HAP-1 (cell line): ENCODE results near the gene DLGAP4.

Source experiments
- DNase-seq, 2 experiments: peaks; one replicate each; pipeline ENCODE4 v3.0.0-alpha.2; 2016 to 2020; ENCODE audit warnings: low spot score in 2 of 2
- H3K27me3 ChIP-seq: fragments of 250-450 bp; sonication (Bioruptor Pico); 2 replicates; pipeline ENCODE4 v1.5.1; 2020; ENCODE audit warnings: low read depth, mild to moderate bottlenecking, moderate library complexity
- H3K36me3 ChIP-seq: fragments of 250-450 bp; sonication (Bioruptor Pico); replicated peaks from 2 replicates; pipeline ENCODE4 v1.5.1; 2020; ENCODE audit warnings: mild to moderate bottlenecking
- H3K4me1 ChIP-seq: fragments of 250-450 bp; sonication (Bioruptor Pico); 2 replicates; pipeline ENCODE4 v1.5.1; 2020; ENCODE audit warnings: mild to moderate bottlenecking
- H3K4me3 ChIP-seq: fragments of 250-450 bp; sonication (Bioruptor Pico); 2 replicates; pipeline ENCODE4 v1.5.1; 2020; ENCODE audit warnings: mild to moderate bottlenecking, moderate library complexity
- H3K9me3 ChIP-seq: fragments of 250-450 bp; sonication (Bioruptor Pico); 2 replicates; pipeline ENCODE4 v1.5.1; 2020; ENCODE audit warnings: mild to moderate bottlenecking, moderate library complexity
- in situ Hi-C: fragments of 300-500 bp; cut with MboI; formaldehyde crosslinking; loops from 3 replicates; pipeline ENCODE4 v1.14.3; 2020; ENCODE audit warnings: low sequenced_read_pairs, inconsistent platforms, mixed read lengths

DLGAP4 gene

DNA sequence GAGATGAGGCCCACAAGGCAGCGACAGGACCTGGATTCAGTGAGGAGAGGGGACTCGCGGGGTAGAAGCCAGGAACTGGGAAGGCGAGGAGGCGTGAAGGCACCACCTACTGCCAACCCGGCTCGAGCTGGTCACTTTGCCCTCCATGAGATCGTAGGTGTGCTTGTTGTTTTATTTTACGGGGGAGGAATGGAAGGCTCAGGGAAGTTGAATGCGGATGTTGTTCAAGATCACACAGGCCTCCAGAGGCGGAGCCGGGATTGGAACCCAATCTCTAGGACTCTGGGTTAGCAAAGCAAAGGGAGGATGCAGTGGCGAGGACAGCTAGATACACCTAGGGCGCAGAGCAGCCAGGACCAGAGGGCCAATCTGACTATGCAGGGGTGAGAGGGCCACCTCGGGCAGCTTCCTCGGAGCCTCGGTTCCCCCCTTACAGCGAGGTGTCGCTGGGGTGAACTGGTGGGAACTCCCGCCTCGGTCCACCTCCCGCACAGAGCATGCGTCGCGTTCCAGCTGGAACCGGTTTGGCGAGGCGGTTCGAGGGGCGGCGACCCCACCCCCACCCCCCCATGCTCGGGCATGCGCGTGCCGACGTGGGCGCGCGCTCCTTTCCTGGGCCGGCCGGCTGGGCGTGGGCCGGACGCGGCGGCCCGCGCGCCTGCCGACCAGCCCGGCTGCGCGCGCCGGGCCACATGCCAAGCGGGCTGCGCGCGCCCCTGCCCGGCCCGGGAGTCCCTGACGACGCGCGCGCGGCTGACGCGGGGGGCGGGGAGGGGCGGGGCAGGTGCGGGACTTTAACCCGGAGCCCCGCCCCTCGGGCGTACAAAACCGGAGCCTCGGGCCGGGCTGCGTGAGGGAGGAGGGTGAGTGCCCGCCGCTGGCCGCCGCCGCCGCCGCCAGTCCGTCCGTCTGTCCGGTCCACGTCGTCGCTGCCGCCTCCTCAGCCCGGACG is 154.8 kb downstream of the DLGAP4 start:
- peak; percentile 78 to 94 for DNase-seq
- Histone ChIP-seq H3K4me1 (peaks cover 13% of the 10 kb centered on the region), H3K36me3 (no peaks in the 10 kb centered on the region), H3K9me3 (no peaks in the 10 kb centered on the region), H3K4me3 (peak overlapping the region; percentile 22), H3K27me3 (no peaks in the 10 kb centered on the region)
- in situ Hi-C loops: no loop called here

DNA sequence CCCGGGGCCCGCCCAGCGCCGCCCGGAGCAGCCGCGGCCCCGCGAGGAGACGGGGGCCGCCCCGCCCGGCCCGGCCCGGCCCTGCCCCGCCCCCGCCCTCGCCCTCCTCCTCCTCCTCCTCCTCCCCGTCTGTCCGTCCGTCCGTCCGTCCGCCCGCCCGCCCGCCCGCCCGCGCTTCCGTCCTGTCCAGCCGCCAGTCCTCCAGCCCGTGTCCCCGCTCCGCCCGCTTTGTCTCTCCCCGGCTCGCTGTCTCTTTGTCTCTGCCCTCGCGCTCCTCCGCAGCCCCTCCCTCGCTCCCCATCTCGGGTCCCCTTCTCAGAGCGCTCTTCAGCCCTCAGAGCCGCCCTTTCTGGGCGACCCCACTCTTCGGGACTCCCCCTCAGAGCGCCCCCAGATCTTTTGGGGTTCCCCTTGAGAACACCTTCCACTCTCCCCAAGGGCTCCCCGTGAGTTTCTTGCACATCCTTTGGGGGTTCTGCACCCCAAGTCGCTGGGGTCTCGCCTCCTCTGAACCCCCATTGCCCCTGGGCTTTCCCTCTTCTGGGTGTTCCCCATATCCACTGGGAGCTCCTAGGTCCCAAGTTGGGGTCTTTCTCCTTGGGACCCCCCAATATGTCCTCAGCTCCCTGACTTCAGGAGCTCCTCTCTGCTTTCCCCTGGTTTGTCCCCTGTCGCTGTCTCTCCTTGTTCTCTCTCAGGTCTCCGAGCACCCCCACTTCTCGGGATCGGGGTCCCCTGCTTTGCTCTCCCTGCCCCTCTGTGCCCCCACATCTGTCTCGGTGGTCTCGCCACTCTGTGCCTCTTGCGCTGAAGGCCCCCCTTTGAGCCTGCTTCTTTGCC is 155.7 kb downstream of the DLGAP4 start:
- peaks cover 16% of the 10 kb centered on the region for H3K4me1 ChIP-seq
- in situ Hi-C loops: no loop called here
- no peaks in the 10 kb centered on the region for H3K36me3 ChIP-seq
- no peaks in the 10 kb centered on the region for H3K9me3 ChIP-seq
- H3K4me3 ChIP-seq: peak overlapping the region; percentile 50
- DNase-seq: peak; percentile 36 to 78
- H3K27me3 ChIP-seq: no peaks in the 10 kb centered on the region

DNA sequence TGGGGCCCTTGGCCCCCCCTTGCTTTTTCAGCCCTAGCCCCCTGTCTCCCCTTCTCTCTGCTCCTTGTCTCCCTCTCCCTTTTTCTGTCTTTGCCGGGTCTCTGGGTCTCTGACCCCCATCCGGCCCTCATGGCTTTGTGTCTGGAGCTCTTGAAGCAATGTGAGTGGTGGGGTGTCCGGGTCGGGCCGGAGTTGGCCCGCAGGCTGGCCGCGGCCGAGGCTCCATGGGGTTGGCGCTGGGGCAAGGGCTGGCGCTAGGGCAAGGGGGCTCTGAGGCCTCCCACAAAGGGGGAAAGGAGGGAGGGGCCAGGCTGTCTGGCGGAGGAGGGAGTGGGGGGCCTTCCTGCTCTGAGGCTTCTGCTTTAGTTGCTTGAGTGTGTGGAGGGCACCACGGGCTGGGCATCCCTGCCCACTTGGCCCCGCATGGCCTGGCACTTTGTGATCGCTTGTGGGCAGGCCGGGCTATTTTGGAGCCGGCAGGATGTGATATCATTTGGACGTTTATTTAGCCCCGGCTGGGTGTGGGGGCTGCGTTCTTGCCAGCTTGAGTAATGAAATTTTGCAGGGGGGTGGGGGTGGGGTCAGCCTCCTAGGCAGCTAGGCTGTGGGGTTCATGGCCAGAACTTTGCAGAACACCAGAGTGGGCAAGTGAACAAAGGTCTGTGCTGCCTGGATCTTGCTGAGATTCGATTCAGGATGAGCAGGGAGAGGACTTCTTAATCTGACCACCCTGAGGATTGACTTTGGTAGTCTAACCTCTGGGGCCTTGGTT is 156.5 kb downstream of the DLGAP4 start:
- DNase-seq: peak in 1 of 2 experiments; percentile 23
- no peaks in the 10 kb centered on the region for H3K9me3 ChIP-seq
- in situ Hi-C loops: no loop called here
- H3K36me3 ChIP-seq: no peaks in the 10 kb centered on the region
- H3K4me1 ChIP-seq: peaks cover 23% of the 10 kb centered on the region
- no peaks in the 10 kb centered on the region for H3K27me3 ChIP-seq
- H3K4me3 ChIP-seq: peak overlapping the region; percentile 50

DNA sequence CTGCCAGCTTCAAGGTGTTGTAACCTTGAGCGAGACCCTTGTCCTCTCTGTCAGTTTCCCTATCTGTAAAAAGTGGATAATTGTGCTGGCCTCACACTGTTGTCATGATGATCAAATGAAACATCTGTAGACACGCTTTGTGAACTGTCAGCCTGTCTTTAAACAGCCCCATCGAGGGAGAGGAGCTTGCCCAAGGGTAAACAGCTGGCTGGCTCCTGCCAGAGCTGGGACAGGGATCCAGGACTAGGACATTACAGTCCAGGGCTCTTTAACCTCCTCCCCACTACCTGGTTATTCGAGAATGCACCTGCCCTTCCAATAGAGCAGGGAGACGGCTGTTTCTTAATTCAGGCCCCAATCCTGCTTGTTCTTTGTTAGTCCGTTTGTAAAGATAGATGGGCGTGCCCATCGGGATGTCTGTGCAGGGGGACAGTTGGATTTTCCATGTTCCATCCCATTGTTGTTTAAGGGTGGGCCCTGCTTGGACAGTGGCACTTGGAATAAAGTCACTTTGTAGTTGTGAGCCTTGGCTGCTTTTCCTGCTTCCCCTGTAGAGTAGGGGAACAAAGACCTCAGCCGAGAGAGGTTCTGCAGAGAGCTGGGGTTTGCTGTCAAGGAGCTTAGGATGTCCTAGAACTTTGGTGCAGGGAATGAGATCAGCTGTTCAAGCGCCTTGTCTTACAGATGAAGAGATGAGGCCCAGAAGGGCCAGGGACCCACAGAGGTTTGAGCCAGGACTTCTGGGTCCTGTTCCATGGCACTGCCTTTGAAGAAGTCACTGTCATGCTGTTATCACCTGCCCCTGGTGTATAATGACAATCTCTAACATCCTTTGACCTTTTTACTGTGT is 157.3 kb downstream of the DLGAP4 start:
- no peak for DNase-seq
- peaks cover 24% of the 10 kb centered on the region for H3K4me1 ChIP-seq

DNA sequence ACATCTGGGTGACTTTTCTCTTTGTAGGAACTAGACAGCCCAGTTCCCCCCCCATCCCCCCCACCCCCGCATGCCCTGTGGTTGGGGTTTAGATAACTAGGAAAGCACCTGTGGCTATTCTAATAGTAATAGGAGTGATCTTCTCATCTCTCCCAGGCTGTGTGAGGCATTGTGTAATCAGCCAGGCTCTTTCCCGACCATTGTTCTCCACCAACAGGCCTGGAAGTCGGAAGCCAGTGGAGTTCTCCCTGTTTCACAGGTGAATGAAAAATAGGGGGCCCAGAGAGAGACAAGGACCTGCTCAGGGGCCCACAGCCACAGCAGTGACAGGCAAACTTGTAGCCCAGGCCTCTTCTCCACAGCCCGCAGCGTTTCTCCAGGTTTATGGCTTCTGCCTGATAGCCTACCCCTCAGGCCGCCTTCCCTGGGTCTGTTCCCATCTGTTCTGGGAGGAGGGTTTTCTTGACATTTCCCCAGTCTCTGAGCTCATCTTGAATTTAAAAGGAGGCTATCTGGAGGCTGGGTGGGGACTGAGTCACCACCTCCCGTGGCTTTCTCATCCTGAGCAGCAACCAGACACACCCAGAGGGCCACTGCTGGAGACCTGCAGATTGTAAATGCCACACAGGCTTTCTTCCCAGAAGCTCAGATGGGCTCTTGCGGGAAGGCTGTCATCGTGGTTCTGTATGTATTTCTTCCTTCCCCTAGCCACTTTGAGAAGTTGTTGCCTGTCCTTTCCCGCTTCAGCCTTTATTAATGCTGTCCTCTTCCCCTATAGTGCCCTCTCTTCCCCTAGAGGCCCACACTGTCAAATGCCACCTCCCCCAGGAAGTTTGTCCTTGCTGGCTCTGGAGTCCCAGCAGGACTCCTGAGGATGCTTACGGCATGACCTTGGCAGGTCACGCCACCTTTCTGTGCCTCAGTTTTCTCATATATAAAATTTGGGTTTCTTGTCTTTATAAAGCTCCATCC is 159.3 kb downstream of the DLGAP4 start:
- in situ Hi-C loops: no loop called here
- H3K36me3 ChIP-seq: no peaks in the 10 kb centered on the region
- peaks cover 24% of the 10 kb centered on the region for H3K4me1 ChIP-seq
- H3K4me3 ChIP-seq: no peak overlapping the region
- peak in 1 of 2 experiments; percentile 34 for DNase-seq
- H3K27me3 ChIP-seq: no peaks in the 10 kb centered on the region
- H3K9me3 ChIP-seq: no peaks in the 10 kb centered on the region

More for the DNA sequence above, 157.3 kb downstream of the DLGAP4 start:
- Histone ChIP-seq H3K27me3 (no peaks in the 10 kb centered on the region), H3K36me3 (no peaks in the 10 kb centered on the region), H3K9me3 (no peaks in the 10 kb centered on the region), H3K4me3 (peak overlapping the region; percentile 50)
- in situ Hi-C loops: no loop called here

DNA sequence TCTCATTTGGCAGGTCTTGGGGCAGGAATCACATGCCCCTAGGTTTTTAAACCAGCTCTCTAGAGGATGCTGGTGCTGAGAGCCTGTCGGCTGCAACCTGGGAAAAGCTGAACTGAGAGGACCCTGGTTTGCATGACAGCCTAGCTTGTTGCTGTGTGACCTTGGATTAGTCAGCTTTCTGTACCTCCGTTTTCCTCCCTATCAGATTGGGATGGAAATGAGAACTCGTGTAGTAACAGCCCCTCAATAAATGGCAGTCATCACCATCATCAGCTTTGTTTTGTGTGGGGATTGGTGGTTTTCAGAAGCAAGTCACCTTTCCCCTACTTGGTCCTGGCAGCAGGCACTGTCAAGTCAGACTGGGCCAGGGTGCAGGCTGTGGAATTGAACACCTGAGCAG is 159.9 kb downstream of the DLGAP4 start:
- Histone ChIP-seq H3K9me3 (no peaks in the 10 kb centered on the region), H3K27me3 (no peaks in the 10 kb centered on the region), H3K4me3 (no peak overlapping the region), H3K36me3 (no peaks in the 10 kb centered on the region), H3K4me1 (peaks cover 19% of the 10 kb centered on the region)
- in situ Hi-C loops: no loop called here
- no peak for DNase-seq

DNA sequence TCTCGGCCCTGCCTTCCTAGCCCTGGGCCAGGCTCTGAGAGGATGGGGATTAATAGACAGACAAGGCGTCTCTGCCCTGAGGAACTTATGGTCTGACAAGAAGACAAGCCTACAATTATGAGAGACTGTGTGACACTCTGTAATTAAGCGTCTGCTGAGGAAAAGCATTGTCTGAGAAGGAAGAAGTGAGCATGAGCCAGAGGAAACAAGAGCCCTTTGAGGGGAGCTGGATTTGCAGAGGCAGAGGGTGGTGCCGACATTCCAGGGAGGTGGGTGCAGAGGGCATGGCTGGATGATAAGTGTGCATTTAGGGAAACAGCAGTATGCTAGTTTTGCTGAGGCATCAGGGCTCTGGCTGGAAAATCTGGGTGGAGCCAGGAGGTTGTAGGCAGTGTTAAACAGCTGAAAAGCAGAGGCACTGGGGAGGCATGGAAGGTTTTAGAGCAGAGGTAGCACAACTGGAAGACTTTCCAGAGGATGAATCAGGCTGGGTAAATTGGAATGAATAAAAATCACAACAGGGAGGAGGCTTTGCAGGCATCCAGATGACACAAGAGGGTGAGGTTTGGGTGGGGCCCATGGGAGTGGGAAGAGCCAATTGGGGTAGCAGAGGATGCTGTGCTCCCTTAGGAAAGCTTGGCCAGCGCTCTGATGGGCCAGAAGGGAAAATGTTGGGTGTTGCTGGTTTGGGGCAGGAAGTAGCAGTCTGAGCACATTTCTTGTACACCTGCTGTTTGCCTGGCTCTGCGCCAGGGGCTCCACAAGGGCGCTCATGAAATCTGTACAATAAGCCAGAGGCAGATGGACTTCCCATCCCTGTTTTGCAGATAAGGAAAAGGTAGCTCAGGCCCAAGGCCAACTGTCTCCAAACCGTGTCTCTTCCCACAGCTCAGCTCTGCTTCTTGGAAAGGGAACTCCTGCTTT is 161.2 kb downstream of the DLGAP4 start:
- in situ Hi-C loops: no loop called here
- peak; percentile 26 to 41 for DNase-seq
- H3K4me1 ChIP-seq: peaks cover 17% of the 10 kb centered on the region

DNA sequence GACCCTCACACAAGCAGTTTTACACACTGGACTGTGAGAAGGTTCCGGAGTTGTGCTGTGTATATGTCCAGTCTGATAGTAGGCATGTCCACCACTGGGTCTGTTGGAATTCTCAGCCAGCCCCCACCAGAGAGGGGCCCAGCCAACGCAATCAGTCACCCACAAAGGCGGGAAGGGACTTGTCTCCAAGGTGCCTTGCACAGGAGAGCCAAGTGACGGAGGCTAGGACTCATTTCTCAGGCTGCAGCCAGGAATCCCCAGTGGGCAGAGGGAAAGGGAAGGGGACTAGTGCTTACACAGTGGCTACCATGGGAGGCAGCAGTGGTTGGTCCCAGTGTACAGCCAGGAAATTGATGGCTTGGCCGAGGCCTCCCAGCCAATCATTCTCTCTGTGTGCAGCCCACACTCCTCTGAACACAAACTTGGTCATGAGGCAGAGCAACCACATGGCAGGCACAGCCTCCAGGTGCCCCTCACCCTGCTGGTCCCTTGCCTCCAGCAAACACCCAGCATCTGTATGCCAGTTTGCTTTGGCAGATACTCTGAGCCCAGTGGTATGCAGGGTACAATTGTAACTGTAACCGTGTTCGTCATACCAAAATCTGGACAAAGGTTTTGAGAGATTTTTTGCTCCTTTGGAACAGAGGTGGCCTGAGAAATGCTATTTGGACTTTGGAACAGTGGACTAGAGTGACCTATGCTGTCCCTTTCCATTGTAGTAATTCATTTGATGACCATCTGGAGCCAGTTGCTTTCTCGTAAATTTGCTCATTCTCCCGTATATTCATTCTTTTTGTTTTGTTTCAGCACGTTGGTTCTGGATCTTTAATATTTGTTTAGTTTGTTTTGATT is 162.2 kb downstream of the DLGAP4 start:
- H3K4me1 ChIP-seq: peaks cover 17% of the 10 kb centered on the region
- no peaks in the 10 kb centered on the region for H3K9me3 ChIP-seq
- H3K36me3 ChIP-seq: no peaks in the 10 kb centered on the region
- no peak for DNase-seq
- H3K27me3 ChIP-seq: no peaks in the 10 kb centered on the region
- no peak overlapping the region for H3K4me3 ChIP-seq
- in situ Hi-C loops: no loop called here

More for the DNA sequence above, 161.2 kb downstream of the DLGAP4 start:
- no peak overlapping the region for H3K4me3 ChIP-seq
- H3K27me3 ChIP-seq: no peaks in the 10 kb centered on the region
- no peaks in the 10 kb centered on the region for H3K36me3 ChIP-seq
- H3K9me3 ChIP-seq: no peaks in the 10 kb centered on the region

DNA sequence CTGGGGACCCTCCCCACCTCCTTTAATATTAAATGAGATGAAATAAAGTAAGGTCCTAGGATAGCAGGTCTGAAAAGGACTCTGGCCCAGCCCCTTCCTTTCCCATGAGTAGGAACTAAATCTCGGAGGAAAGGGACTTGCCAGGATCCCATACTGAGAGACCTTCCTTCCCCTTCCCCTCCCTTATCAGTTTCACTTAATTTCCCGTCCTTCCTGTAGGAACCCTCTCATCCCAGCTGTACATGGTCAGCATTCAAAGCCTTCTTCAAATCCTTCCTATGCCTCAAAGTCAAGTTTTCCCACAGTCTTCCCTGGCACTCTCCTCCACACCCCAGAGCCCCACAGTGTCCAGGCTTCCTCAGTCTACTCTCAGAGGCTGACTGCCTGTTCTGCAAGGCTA is 163.8 kb downstream of the DLGAP4 start:
- in situ Hi-C loops: no loop called here
- H3K36me3 ChIP-seq: no peaks in the 10 kb centered on the region
- H3K27me3 ChIP-seq: no peaks in the 10 kb centered on the region
- H3K4me3 ChIP-seq: no peak overlapping the region
- DNase-seq: no peak
- peaks cover 11% of the 10 kb centered on the region for H3K4me1 ChIP-seq
- H3K9me3 ChIP-seq: no peaks in the 10 kb centered on the region

DNA sequence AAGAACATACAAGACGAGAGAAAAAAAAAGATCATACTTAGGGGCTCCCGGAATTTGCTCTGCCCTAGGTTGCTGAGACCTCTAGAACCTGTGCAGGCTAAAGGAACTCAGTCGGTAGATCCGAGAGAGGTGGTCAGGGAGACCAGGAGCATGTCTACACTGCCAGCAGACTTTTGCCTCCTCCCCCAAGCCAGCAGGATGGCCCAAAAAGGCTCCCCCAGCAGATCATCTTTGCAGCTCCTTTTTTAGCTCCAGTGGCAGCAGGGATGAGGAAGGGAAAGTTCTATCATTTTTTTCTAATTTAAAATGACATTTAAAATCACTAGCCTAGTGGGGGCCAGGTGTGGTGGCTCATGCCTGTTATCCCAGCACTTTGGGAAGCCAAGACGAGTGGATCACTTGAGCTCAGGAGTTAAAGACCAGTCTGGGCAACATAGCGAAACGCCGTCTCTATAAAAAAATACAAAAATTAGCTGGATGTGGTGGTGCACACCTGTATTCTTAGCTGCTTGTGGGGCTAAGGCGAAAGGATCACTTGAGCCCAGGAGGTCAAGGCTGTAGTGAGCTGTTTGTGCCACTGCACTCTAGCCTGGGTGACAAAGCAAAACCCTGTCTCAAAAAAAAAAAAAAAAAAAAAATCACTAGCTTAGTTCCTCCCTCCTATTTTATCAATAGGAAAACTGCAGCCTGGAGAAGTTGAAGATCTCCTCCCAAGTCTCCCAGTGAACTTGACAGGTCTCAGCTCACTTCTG is 165.9 kb downstream of the DLGAP4 start:
- Histone ChIP-seq H3K27me3 (no peaks in the 10 kb centered on the region), H3K4me3 (no peak overlapping the region), H3K9me3 (no peaks in the 10 kb centered on the region), H3K36me3 (no peaks in the 10 kb centered on the region), H3K4me1 (peaks cover 7% of the 10 kb centered on the region)
- in situ Hi-C loops: no loop called here
- DNase-seq: no peak
